HG02588 (cell line): ENCODE results near the gene SLC6A11.

Source experiments
- ATAC-seq: cut with Tn5 transposase; IDR thresholded peaks from one replicate; pipeline ENCODE4 v1.9.1; 2021; ENCODE audit warnings: mild to moderate bottlenecking, moderate library complexity; ENCODE audit not compliant: unreplicated experiment

Gene SLC6A11

DNA sequence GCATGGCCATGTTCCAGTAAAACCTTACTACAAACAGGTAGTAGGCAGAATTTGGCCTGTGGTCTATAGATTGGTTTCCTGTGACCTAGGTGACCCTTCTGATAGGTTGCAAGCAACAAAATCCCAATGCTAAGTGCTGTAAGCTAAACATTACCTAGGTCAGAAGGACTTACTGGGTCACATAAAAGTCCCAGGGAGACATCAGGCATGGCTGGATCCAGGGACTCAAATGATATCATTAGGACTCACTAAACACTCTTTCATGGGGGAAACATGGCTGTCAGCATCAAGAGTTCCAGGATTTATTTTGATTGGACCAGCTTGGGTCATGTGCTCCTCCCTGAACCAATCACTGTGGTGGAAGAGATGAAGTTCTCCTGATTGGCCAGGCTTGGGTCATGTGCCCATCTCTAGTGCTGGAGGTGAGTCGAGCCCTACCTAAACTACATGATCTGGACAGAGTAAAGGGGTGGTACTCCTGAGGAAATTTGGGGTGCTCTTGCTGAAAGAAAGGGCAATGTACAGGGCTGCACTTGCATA is 159.7 kb downstream of the SLC6A11 start:
- no peak for ATAC-seq

DNA sequence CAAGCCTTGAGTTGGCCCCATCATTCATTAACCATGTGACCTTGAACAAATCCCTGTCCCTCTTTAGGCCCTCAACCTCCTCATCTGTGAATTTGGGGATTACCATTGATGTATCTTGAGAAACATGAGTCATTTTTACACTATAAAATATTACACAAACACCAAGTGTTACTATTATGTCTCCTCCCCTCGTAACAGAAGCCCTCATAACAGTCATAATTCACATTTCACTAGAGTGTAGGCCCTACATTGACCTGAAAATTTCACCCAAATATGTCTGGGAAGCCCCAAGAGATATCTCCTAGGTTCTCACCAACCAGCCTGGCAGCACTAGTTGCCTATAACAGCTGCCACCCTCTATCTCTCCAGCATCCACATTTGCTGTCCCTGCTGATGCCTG is 160.7 kb downstream of the SLC6A11 start:
- no peak for ATAC-seq

DNA sequence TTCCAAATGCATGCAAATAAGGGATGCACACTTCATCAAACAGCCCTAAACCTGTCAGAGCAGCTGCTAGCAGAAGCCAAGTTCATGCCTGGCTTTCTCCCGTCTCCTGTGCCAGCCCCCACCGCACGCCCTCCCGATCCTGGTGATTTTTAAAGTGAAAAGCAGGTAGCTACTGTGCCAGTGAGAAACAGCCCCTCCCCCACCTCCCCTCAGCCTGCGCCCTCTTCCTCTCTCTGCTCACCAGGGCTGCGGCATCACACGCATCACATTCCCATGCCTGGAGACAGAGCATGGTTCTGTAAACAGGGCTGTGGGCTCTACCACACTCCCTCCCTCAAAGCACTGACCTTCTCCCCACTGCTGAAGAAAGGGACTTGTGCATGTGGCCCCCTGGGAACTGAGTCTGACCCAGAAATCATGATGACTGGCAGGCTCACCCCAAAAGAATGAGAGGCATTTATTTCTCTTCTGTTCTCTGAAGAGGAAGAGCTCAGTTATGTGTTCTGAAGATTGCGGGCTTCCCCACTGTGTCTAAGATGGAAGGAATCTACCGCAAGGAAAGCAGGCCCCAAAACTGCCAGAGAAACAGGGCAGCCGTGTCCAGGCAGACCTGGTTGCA is 162.0 kb downstream of the SLC6A11 start:
- ATAC-seq: no peak

DNA sequence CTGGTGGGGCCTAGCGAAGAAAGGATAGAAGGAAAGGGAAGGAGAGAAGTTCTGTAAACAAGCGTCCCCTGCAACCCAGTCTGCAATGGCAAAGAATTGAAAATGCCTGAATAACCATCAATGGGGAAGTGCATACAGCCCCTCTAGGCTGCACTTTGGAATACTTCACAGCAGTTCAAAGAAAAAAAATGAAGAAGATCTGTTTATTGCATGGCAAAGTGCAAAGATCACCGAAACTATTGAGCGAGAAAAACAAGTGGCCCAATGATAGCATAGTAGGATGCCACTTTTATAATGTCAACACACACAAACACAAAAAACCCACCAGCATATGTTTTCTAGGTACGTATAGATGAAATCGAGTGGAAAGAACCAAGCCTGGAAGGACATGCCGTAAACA is 162.9 kb downstream of the SLC6A11 start:
- ATAC-seq: no peak

DNA sequence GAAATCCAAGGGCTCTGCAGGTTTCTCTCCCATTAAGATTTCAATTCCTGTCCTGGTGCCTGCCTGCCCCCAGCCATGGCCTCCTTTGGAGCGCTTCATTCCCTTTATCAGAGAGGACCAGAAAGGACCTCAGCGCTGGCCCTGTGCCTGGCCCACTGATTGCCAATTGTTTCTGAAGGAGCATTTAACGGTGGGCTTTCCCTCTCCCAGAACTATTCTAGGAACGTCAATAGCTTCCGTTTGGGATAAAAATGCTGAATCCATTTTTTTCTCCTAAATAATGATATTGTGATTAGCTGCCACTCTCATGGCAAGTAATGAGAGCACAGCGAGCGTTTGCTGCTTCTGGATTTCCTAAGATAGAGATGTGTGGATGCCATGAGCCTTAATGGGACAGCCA is 164.3 kb downstream of the SLC6A11 start:
- ATAC-seq: no peak

DNA sequence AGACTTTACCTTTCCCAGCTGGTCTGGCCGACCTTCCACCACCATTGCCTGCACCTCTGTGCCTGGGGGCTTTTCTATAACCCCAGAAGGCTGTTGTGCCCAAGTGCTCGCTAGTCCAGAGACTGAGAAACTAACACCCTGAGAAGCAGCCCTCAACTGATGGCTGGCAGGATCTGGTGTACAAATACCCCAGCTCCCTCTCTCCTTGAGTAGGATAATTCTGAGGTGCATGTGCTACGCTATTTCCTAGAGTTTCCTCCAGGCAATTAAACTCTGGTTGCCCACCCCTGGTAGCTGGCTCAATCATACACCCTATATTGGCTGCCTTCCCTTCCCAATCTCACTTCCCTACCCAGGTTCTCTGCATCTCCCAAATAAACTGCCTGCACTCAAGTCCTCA is 165.0 kb downstream of the SLC6A11 start:
- ATAC-seq: no peak

DNA sequence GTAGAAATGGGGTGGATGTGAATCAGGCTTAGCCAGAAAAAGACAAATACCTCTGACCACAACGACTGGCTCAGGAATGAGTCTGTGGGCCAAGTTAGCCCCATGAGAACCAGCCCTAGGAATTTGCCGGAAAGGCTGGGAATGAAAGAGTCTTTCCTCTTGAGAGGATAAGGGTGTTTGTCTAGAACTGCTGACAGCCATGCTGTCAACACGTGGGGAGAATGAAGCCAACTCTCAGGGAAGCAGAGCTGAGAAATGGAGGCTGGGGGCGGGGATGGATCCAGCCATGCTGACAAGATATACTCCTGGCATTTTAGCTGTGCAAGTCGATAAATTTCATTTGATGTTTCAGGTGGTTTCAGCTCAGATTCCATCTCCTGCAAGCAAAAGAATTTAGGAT is 165.9 kb downstream of the SLC6A11 start:
- ATAC-seq: no peak

DNA sequence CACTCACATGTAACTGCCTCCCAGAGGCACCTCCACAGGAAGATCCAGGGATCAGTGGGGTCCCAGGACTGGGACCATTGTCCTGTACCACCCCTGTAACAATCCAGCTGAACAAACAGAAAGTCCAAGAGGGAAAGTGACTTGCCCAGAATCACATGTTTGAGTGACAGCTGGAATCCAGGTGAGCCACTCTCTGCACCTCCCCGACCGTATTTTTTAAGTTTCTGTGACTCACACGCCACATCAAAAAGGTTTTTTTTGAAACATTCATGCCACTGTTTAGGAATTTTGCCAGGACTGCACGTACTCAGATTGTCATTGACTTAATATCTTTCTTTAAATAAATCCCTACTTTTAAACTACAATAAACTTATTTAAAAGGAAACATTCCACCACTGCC is 166.8 kb downstream of the SLC6A11 start:
- no peak for ATAC-seq

DNA sequence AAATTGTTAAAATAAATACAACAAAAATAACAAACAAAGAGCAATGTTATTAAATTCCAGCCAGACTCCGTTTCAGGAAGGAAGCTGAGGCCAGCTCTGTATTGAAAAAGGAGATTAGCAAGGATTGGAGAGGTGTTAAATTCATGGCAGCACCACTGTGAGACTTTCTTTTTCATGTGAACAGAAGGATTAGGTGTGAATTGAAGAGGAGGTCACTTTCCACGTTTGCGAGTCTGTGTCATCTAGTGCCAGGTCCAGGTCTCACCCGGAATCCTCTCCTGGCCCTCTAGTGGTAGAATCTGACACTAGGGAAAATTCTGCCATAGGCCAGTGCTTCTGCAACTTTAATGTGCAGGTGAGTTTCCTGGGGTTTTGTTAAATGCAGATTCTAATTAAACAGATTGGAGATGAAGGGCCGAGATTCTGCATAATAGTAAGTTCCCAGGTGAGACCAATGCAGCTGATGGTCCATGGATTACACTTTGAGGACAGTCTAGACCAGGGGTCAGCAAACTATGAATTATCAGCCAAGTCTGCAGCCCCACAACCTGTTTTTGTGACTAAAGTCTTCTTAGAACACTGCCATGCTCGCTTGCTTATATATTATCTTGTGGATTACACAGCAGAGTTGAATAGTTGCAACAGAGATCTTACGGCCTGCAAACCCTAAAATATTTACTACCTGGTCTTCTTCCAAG is 167.3 kb downstream of the SLC6A11 start:
- ATAC-seq: no peak

DNA sequence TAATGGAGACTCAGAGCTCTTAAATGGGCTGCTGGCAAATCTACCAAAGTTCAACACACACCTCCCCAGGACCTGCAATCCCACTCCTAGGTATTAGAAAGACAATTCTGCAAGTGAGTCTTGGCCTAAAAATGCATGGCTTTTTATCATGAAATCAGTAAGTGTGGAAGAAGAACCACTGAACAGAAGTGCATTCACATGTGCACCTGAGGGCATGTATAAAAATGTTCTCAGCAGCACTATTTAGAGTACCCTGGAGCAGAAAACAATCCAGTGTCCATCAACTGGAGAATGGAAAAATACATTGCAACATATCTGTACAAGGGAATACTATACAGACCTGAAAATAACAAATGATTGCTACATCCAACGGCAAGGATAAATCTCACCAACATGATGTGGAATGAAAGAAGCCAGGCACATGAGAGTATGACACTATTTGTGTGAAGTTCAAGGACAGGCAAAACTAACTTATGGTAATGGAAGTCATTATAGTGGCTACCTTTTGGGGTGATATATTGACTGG is 168.4 kb downstream of the SLC6A11 start:
- ATAC-seq: no peak

DNA sequence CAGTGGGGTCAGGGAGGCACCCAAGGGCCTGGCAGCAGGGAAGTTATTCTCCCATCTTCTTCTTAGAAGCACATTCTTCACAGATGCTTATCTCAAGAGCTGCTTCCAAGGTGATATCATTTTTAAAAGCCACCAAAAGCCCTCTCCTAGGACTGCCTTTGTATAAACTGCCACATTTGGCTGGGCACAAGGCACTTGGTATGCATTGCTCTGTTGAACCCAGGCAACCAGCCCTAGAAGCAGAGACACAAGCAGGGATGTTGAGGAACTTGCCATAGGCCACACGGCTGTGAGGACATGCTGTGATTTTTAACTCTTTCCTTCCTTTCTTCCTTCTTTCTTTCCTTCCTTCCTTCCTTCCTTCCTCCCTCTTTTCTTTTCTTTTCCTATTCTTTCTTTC is 169.2 kb downstream of the SLC6A11 start:
- no peak for ATAC-seq

DNA sequence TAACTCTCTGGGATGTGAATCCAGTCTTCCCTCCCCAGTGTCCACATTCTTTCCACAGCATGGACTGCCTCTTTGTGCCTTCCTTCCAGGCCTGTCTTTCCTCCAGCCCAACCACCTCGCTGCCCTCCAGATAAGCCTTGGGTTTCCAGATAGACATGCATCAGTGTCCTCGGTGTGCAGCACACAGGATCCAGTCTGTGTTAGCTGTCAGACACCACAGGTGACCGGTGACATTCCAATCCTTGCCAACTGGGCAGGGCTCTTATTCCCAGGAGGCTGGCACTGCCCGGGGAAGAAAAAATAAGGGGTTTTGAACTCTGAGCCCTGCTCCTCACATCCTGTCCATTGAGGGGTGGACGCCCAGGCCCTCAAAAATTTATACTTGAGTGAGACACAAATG is 170.6 kb downstream of the SLC6A11 start:
- ATAC-seq: no peak

DNA sequence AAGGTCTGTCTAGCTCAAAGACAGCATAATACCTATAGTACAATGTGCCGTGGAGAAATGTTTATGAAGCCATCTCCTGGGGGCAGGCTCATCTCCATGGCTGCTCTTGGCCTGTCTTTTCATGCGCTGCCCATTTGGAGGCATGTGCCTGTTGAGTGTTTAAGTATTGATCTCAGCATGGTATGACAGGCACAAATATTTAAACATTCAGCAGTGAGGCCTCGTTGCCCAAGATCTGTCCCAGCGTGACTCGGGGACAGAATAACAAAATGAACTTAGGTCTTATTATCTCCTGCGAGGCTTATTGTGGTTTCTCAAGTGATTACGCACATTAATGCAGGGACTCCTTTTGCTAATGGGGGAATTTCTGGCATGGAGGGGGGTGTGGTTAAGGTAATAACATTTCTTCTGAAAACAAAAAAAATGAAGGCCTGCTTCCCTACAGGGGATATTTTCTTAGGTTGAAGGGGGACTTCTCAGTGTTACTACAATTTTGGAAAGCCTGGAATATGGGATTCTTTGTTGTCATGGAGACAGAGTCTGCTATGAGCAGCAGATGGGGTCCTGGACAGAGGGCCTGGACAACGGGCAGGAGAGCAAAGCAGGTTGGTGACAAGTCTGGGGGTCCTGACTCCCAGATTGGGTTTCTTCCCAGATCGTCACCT is 172.1 kb downstream of the SLC6A11 start:
- no peak for ATAC-seq

DNA sequence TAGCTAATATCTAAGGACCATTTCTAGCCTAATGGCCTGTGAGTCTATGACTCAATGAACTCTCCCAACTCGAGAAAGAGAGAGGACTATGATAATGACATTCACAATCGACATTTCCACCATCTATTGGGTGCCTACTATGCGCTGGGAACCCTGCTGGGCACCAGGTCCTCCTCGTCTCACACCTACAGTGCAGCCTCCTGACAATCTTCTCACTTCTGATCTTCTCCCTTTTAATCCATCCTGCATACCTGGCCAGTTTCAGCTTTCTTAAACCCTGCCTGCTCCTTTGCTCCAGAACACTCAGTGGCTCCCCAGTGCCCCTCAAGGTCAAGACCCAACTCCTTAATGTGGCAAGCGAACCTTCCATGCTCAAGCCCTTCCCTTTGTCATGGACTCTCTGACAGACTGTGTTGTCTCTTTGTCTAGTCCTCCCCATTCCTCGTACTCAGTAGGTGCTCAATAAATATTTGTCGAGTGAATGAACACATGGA is 173.0 kb downstream of the SLC6A11 start:
- no peak for ATAC-seq
